BLaER1 treated with 17β-estradiol and CSF1 and Interleukin-3, amounts not matched to agents 10 nM and 100 nM (cell line): ENCODE data around the gene SYNPO2.

Source experiments
- H3K27ac ChIP-seq, 11 experiments: shearing (Covaris generic); formaldehyde crosslinking; 2 replicates each; pipeline ENCODE4 v1.8.1; 2022
- H3K27me3 ChIP-seq, 11 experiments: shearing (Covaris generic); formaldehyde crosslinking; 2 replicates each; pipeline ENCODE4 v1.8.1; 2022
- H3K36me3 ChIP-seq, 11 experiments: shearing (Covaris generic); formaldehyde crosslinking; 2 replicates each; pipeline ENCODE4 v1.8.1; 2022
- H3K4me1 ChIP-seq, 10 experiments: shearing (Covaris generic); formaldehyde crosslinking; 2 replicates each; pipeline ENCODE4 v1.8.1; 2022
- H3K4me2 ChIP-seq, 11 experiments: shearing (Covaris generic); formaldehyde crosslinking; 2 replicates each; pipeline ENCODE4 v1.8.1; 2022
- H3K4me3 ChIP-seq, 10 experiments: shearing (Covaris generic); formaldehyde crosslinking; 2 replicates each; pipeline ENCODE4 v1.8.1; 2022
- H3K9ac ChIP-seq, 11 experiments: shearing (Covaris generic); formaldehyde crosslinking; 2 replicates each; pipeline ENCODE4 v1.8.1; 2022
- H3K9me3 ChIP-seq, 11 experiments: shearing (Covaris generic); formaldehyde crosslinking; replicated peaks in 1 of 11; 2 replicates each; pipeline ENCODE4 v1.8.1; 2022
- H4K20me1 ChIP-seq, 11 experiments: shearing (Covaris generic); formaldehyde crosslinking; 2 replicates each; pipeline ENCODE4 v1.8.1; 2022
- Cebpa-rat ChIP-seq, 11 experiments: shearing (Covaris generic); IDR thresholded peaks; 2 replicates each; pipeline ENCODE4 v1.8.1; 2022

Gene SYNPO2

DNA sequence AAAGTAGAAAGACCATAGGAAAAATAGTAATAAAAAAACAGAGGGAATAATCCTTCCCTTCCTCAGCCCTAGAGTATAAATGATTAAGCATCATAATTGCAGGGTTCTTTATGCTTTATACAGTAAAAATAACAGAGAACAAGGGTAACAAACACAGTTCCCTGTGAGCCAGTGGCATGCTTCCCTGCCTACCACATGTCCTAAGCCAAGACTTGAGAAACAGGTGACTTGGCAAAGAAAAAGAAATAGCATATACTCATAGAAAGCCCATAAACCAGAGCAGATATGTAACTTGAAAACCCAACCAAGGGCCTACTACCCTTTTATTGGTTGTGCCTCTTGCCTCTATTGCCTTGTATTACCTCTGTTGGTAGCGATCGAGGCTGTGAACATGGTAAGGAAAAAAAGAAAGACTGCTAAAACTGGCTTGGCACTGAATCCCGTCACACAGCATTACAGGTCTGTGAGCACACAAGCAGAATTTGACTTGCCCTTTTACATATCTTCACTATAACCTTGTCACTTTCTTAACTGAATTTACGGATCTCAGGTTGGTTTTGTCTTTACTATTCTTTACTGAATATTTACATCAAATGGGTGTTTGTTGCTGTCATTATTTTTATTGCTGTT is 216.1 kb downstream of the SYNPO2 start:
- Histone ChIP-seq H3K36me3 (no peaks in the 10 kb centered on the region), H3K4me3 (no peak overlapping the region), H3K27me3 (no peaks in the 10 kb centered on the region), H3K4me1 (peaks cover 0 to 70% (median 35%) of the 10 kb centered on the region in 10 experiments; a peak in 14 of 20 replicates), H3K4me2 (peak overlapping the region in 6 of 11 experiments; percentile 12 to 58 (median 38); a peak in 7 of 22 replicates), H3K9ac (no peak overlapping the region), H3K9me3 (peaks cover 0 to 7% (median 0%) of the 10 kb centered on the region in 11 experiments; a peak in 4 of 22 replicates), H4K20me1 (no peaks in the 10 kb centered on the region), H3K27ac (peak overlapping the region in 6 of 11 experiments; percentile 14 to 80 (median 35); a peak in 8 of 22 replicates)
- TF ChIP-seq Cebpa-rat (IDR thresholded peaks at IDR 0.05), result no peak

DNA sequence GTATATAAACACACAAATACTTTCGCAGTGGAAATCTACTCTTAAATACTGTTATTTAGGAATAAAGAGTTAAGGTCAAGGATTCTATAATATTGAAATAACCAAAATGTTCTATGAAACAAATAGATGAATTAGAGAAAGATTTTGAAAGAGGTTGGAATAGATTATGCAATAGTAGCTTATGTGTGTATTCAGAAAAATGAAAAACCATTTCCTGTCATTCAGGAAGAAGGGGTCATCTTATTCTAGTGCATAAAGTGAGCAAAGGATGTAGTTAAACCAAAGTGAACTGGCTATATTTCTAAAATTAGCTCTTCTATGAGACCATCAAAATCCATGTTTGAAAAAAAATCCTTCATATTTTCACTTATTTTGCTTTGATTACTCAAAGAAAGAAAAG is 217.0 kb downstream of the SYNPO2 start:
- Histone ChIP-seq H3K4me3 (no peak overlapping the region), H4K20me1 (no peaks in the 10 kb centered on the region), H3K36me3 (no peaks in the 10 kb centered on the region), H3K4me2 (peak overlapping the region in 9 of 11 experiments; percentile 21 to 67 (median 55); a peak in 15 of 22 replicates), H3K9ac (no peak overlapping the region), H3K4me1 (peaks cover 0 to 64% (median 33%) of the 10 kb centered on the region in 10 experiments; a peak in 14 of 20 replicates), H3K27me3 (no peaks in the 10 kb centered on the region), H3K27ac (peak overlapping the region in 6 of 11 experiments; percentile 29 to 80 (median 40); a peak in 9 of 22 replicates), H3K9me3 (peaks cover 0 to 7% (median 0%) of the 10 kb centered on the region in 11 experiments; a peak in 4 of 22 replicates)
- no peak for TF ChIP-seq Cebpa-rat (IDR thresholded peaks at IDR 0.05)

DNA sequence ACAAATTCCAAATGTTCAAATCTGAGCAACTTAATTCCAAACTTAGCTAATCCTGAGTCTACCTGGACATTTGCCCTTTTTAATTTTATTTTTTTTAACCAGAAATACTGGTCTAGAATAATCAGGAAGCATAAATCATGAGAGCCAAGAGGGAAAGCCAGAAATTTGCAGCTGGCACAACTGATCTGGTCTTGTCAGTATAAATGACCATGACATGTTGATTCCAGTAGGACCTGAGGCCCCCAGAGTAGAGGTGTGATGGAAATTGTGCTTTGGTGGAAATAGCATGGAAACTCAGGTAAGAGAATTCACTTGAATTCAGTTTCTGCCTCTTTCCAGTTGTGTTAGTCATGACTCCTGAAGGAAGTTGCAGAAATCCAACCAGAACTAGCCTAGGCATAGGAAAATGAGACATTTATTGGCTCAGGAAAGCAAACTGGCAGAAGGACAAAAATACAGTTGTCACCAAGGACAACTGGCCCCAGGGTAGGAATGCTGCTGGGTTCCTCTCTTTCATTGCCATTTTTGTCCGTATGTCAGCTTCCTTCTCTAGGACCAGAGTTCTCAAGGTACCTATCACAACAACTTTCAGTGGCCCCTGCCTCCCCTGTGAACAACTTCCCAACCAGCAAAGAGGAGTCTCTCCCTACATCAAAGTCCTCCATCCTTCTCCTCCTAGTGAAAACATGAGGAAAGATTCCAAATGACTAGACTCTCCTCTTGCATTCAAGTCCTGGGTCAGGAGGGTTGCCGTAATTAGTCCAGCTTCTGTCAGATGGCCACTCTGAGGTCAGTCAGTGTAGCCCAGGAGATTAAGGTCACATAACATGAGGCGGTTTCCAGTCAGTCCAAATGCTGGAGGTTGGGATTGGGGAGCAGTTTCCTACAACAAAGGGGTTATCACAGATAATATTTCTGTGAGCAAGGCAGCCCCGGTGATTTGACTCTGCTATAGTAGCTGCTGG is 217.7 kb downstream of the SYNPO2 start:
- Histone ChIP-seq H3K4me3 (no peak overlapping the region), H3K4me2 (peak overlapping the region in 8 of 11 experiments; percentile 21 to 67 (median 56); a peak in 15 of 22 replicates), H3K9me3 (peaks cover 0 to 7% (median 0%) of the 10 kb centered on the region in 11 experiments; a peak in 4 of 22 replicates), H3K9ac (no peak overlapping the region), H3K4me1 (peaks cover 0 to 60% (median 30%) of the 10 kb centered on the region in 10 experiments; a peak in 14 of 20 replicates), H3K27ac (peak overlapping the region in 6 of 11 experiments; percentile 29 to 80 (median 40); a peak in 10 of 22 replicates), H3K27me3 (no peaks in the 10 kb centered on the region), H3K36me3 (no peaks in the 10 kb centered on the region), H4K20me1 (no peaks in the 10 kb centered on the region)
- no peak for TF ChIP-seq Cebpa-rat (IDR thresholded peaks at IDR 0.05)

DNA sequence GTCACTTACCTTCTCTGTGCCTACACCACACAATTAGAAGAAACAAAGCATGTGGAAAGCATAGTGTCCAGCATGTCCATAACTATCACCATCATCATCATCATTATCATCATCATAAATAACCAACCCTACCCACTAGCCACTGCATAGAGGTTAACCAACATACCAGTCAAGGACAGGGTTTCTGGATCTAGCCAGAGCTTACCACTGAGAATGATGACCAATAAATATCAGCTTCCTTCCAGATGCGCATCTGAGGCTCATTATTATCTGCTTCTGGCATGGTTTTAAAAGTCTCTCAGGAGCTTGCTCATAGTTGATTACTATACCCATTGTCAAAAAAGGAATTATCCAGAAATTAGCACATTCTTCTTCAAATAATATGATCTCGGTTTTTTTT is 221.5 kb downstream of the SYNPO2 start:
- Histone ChIP-seq H3K4me2 (no peak overlapping the region), H3K9me3 (no peaks in the 10 kb centered on the region), H3K27me3 (no peaks in the 10 kb centered on the region), H3K4me3 (no peak overlapping the region), H3K4me1 (peaks cover 0 to 54% (median 30%) of the 10 kb centered on the region in 10 experiments; a peak in 14 of 20 replicates), H4K20me1 (no peaks in the 10 kb centered on the region), H3K36me3 (no peaks in the 10 kb centered on the region), H3K9ac (no peak overlapping the region), H3K27ac (no peak overlapping the region)
- TF ChIP-seq Cebpa-rat (IDR thresholded peaks at IDR 0.05), result no peak
